HL-60/S4 treated with phorbol 12-myristate 13-acetate at 8.2 ng/mL for 4 days and 3 days (cell line): ENCODE results near the gene AGXT2.
"Not testable (repeated sequence)": the region's sequence is repeated elsewhere in the genome, so short reads cannot be mapped to it uniquely, and the experiment has no call there.

Source experiments
- in situ Hi-C: fragments of 300-500 bp; cut with MboI; formaldehyde crosslinking; loops from 2 replicates; pipeline ENCODE4 v1.15.0; 2022; ENCODE audit warnings: low sequenced_read_pairs

Gene AGXT2

GRCh38 chr5:34976347-34976746 is 71.4 kb downstream of the AGXT2 start:
- in situ Hi-C loops, result no loop called here

DNA sequence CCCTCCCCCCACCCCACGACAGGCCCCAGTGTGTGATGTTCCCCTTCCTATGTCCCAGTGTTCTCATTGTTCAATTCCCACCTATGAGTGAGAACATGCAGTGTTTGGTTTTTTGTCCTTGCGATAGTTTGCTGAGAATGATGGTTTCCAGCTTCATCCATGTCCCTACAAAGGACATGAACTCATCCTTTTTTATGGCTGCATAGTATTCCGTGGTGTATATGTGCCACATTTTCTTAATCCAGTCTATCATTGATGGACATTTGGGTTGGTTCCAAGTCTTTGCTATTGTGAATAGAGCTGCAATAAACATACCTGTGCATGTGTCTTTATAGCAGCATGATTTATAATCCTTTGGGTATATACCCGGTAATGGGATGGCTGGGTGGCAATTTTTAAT is 76.1 kb downstream of the AGXT2 start:
- in situ Hi-C loops, result not testable (repeated sequence)

DNA sequence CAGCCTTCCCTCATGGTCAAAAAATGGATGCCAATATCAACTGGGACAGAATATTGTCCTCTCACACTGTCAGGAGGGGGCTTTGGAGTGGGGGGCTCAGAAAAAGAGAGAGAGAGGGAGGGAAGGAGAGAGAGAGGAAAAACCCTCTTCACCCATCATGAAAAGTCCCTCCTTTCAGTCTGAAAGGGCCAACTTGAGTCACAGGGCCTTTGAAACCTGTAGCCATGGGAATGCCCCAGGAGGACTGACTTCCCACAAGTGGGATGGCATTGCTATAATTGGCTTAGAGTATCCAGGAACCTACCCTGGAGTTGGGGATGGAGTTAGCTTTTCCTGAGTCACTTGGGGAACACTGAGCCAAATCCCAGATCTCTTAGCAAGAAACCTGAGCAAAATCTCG is 77.2 kb downstream of the AGXT2 start:
- in situ Hi-C loops, result no loop called here

- in situ Hi-C loops, result no loop called here
Observed at GRCh38 chr5:34968258-34968657, 79.5 kb downstream of the AGXT2 start.

DNA sequence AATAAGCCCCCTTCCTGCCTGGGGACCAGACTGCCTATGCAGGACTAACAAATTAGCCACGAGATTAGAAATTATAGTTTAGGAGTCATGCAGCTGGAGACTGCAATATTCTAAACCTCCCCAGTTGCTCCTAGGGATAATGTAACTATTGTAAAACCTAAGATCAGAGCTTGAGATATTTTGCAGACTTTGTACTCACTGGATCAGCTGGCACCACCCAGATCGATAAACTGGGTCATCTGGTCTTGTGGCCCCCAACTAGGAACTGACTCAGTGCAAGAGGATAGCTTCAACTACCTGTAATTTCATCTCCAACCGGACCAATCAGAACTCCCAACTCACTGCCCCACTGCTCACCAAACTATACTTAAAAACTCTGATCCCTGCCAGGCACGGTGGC is 80.2 kb downstream of the AGXT2 start:
- in situ Hi-C loops, result no loop called here

DNA sequence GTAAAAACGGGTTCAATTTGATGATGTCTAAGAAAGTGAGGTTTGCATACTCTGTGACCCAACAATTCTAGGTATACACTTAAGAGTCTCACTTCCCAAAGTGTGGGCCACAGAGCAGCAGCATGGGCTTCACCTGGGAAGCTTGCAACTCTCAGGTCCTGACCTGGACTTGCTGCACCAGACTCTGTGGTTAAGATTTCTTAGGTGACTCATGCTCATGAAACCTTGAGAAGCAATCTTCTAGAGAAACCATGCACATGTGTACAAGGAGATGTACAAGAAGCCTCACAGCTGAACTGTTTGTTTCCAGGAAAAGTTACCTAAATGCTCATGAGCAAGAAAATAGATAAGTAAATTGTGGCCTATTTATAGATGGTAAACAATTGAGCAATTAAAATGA is 88.4 kb downstream of the AGXT2 start:
- in situ Hi-C loops, result no loop called here

- in situ Hi-C loops, result no loop called here
Observed at GRCh38 chr5:34957857-34958690, 89.7 kb downstream of the AGXT2 start.

- in situ Hi-C loops, result no loop called here
Observed at GRCh38 chr5:34957321-34957720, 90.4 kb downstream of the AGXT2 start.
